Gastroesophageal sphincter (tissue), 4 donors: Measurements from ENCODE around the gene NKAIN4. TPM values are rescaled to one million over a fixed set of nuclear protein-coding genes. Genes with fewer than 3 reads are reported as not detected.

Experiments
- ATAC-seq: fragments of 150-250 bp; one replicate; pipeline ENCODE4 v1.9.1; 2016; ENCODE audit warnings: mild to moderate bottlenecking, moderate library complexity
- H3K27ac ChIP-seq, 4 donors: fragments of 200-600 bp; sonication (generic) in 3 of 4; 1 replicate in 3 of 4; 2 replicates in 1 of 4; pipeline ENCODE4 v1.5.1; 2016 to 2019
- H3K27me3 ChIP-seq: fragments of 200-600 bp; sonication (generic); one replicate; pipeline ENCODE4 v1.5.1; 2019
- H3K36me3 ChIP-seq, 2 donors: fragments of 200-600 bp; sonication (generic); one replicate each; pipeline ENCODE4 v1.5.1; 2019; ENCODE audit warnings: control low read depth in 1 of 2
- H3K4me1 ChIP-seq, 3 donors: fragments of 200-600 bp; sonication (generic); 1 replicate in 2 of 3; 2 replicates in 1 of 3; pipeline ENCODE4 v1.5.1; 2016 to 2019; ENCODE audit warnings: control low read depth in 2 of 3
- H3K4me3 ChIP-seq, 2 donors: fragments of 200-600 bp; sonication (generic); one replicate each; pipeline ENCODE4 v1.5.1; 2019; ENCODE audit warnings: mild to moderate bottlenecking in 1 of 2, moderate library complexity in 1 of 2
- H3K9me3 ChIP-seq, 3 donors: fragments of 200-600 bp; sonication (generic); one replicate each; pipeline ENCODE4 v1.5.1; 2017 to 2019; ENCODE audit warnings: control low read depth in 2 of 3
- EP300 ChIP-seq: sonication (generic); formaldehyde crosslinking; IDR thresholded peaks from one replicate; pipeline ENCODE4 v1.6.1; 2017; ENCODE audit warnings: antibody characterized with exemption, mild to moderate bottlenecking
- POLR2A ChIP-seq, 2 donors: fragments of 450-650 bp; IDR thresholded peaks; one replicate each; pipeline ENCODE4 v1.6.1; 2017; ENCODE audit warnings: antibody characterized with exemption in 2 of 2, mild to moderate bottlenecking in 2 of 2, moderate library complexity in 1 of 2
- POLR2AphosphoS5 ChIP-seq: sonication (generic); formaldehyde crosslinking; IDR thresholded peaks from one replicate; pipeline ENCODE4 v1.6.1; 2017; ENCODE audit warnings: antibody characterized with exemption
- WGBS, 2 donors: methylation state at CpG; one replicate each; pipeline ENCODE4 v1.1.5; 2018; ENCODE audit warnings: low coverage in 1 of 2; 5-methylcytosine and 5-hydroxymethylcytosine counted together
- total RNA-seq, 4 donors: library from RNA; depleted of rRNA; stranded (reverse); fragments of >200 nt; gene quantifications; one replicate each; pipeline ENCODE4 v1.1.0, GENCODE V29; 2016
- TF ChIP-seq, protein P1 (sequence below), 4 experiments: fragments of 200-600 bp in 2 of 4; fragments of 450-650 bp in 2 of 4; sonication (generic) in 1 of 4; IDR thresholded peaks; one replicate each; pipeline ENCODE4 v1.5.1; 2017 to 2019; ENCODE audit warnings: antibody characterized with exemption in 4 of 4, mild to moderate bottlenecking in 2 of 4, moderate library complexity in 2 of 4

NKAIN4 gene
- total RNA-seq, 4 donors from 2014 or later = 2.3 TPM; not detected in 3

GRCh38 chr20:63285636-63286615, 31.7 kb upstream of the NKAIN4 start:
- TF ChIP-seq POLR2AphosphoS5 (no peak), EP300 (no peak), POLR2A (IDR thresholded peaks at IDR 0.05) (no peak)
- TF ChIP-seq, protein P1, sequence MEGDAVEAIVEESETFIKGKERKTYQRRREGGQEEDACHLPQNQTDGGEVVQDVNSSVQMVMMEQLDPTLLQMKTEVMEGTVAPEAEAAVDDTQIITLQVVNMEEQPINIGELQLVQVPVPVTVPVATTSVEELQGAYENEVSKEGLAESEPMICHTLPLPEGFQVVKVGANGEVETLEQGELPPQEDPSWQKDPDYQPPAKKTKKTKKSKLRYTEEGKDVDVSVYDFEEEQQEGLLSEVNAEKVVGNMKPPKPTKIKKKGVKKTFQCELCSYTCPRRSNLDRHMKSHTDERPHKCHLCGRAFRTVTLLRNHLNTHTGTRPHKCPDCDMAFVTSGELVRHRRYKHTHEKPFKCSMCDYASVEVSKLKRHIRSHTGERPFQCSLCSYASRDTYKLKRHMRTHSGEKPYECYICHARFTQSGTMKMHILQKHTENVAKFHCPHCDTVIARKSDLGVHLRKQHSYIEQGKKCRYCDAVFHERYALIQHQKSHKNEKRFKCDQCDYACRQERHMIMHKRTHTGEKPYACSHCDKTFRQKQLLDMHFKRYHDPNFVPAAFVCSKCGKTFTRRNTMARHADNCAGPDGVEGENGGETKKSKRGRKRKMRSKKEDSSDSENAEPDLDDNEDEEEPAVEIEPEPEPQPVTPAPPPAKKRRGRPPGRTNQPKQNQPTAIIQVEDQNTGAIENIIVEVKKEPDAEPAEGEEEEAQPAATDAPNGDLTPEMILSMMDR (IDR thresholded peaks at IDR 0.05) = no peak
- no peaks in the 10 kb centered on the region for H3K27me3 ChIP-seq

DNA sequence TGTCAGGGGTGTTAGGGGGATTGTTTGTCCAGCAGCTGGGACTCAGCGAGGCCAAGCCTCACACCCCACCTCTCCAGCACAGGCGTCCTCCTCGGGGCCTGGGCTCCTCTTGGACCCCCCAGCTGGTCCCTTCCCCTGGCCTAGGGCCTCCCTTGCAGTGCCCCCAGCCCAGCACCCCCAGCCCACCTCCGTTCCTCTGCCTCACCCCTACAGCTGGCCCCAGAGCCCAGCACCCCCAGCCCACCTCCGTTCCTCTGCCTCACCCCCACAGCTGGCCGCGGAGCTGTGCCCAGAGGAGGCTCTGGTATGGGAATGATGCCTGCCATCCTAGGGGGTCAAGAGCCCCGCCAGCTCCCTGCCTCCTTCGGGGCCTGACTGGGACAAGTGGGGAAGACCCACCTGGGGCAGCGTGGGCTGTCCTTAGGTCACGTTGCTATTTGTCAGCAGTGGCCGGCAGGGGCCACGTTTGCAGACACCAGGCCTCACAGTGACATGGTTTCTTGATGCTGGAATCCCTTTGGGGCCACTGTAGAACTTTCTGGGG, 30.8 kb upstream of the NKAIN4 start:
- TF ChIP-seq POLR2AphosphoS5 (no peak), POLR2A (IDR thresholded peaks at IDR 0.05) (no peak), EP300 (no peak)
- TF ChIP-seq, protein P1 (IDR thresholded peaks at IDR 0.05) = no peak
- H3K27me3 ChIP-seq = no peaks in the 10 kb centered on the region
- ATAC-seq = peak; percentile 1
- no peak overlapping the region for H3K27ac ChIP-seq
- no peaks in the 10 kb centered on the region for H3K9me3 ChIP-seq
- WGBS, 2 donors = 70% methylated on average over 3 of the region's 13 CpGs; no CpG with 5 or more reads in 1 of the 2 donors
- H3K4me3 ChIP-seq = no peak overlapping the region
- peaks cover 0 to 94% of the 10 kb centered on the region in 2 donors for H3K36me3 ChIP-seq
- no peaks in the 10 kb centered on the region for H3K4me1 ChIP-seq

More at GRCh38 chr20:63285636-63286615, 31.7 kb upstream of the NKAIN4 start:
- Histone ChIP-seq H3K4me1 (peaks cover 0 to 6% (median 0%) of the 10 kb centered on the region in 3 donors), H3K4me3 (no peak overlapping the region), H3K27ac (no peak overlapping the region), H3K36me3 (peaks cover 0 to 86% of the 10 kb centered on the region in 2 donors), H3K9me3 (no peaks in the 10 kb centered on the region)
- ATAC-seq = no peak
- WGBS, 2 donors = 80% methylated on average over 1 of the region's 44 CpGs; no CpG with 5 or more reads in 1 of the 2 donors

DNA sequence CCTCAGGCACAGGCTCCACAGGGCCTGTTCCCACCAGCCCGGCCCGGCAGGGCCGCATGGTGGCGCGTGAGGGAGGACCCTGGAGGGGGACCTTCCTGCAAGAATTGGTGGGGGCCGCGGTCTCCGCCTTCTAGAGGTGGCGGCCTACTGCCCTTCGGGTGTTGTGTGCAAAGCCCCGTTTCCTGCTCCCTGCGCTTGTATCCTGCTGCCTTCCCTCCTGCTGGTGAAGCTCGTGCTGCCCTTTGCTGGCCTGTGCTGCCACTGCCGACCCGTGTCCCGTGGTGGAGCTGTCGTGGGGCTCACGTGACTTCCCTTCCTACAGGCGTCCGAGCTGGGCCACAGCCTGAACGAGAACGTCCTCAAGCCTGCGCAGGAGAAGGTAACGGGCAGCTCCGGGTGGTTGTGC, 30.3 kb upstream of the NKAIN4 start:
- Histone ChIP-seq H3K4me3 (no peak overlapping the region), H3K27ac (no peak overlapping the region), H3K27me3 (no peaks in the 10 kb centered on the region), H3K4me1 (no peaks in the 10 kb centered on the region), H3K36me3 (peaks cover 0 to 99% of the 10 kb centered on the region in 2 donors), H3K9me3 (no peaks in the 10 kb centered on the region)
- no peak for TF ChIP-seq POLR2AphosphoS5
- TF ChIP-seq, protein P1 (IDR thresholded peaks at IDR 0.05) = no peak
- no peak for TF ChIP-seq POLR2A (IDR thresholded peaks at IDR 0.05)
- no peak for TF ChIP-seq EP300
- no CpG with 5 or more reads among the region's 25 CpGs for WGBS, 2 donors
- peak; percentile 21 for ATAC-seq

DNA sequence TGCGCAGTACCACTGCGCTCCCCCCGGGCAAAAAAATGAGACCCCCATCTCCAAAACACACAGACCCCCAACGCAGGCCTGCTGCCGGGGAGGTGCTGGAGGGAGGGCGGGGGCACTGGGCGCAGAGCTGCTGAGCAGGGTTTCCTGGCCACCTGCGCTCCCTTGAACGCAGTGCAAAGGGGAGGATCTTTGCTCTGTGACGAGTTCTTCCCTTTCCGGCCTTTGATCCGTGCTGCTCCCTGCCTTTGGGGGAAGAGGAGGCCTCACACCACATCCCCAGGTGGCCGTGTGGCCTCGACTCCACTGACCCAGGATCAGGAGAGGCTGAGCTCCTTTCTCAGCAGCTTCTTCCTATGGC, 29.8 kb upstream of the NKAIN4 start:
- H3K36me3 ChIP-seq = peaks cover 0 to 100% of the 10 kb centered on the region in 2 donors
- WGBS, 2 donors = 80% methylated on average over 1 of the region's 14 CpGs; no CpG with 5 or more reads in 1 of the 2 donors
- no peak for TF ChIP-seq POLR2A (IDR thresholded peaks at IDR 0.05)
- TF ChIP-seq, protein P1 (IDR thresholded peaks at IDR 0.05) = no peak
- no peak for TF ChIP-seq EP300
- TF ChIP-seq POLR2AphosphoS5 = no peak
- no peaks in the 10 kb centered on the region for H3K4me1 ChIP-seq
- ATAC-seq = no peak
- no peak overlapping the region for H3K27ac ChIP-seq
- H3K9me3 ChIP-seq = no peaks in the 10 kb centered on the region
- no peaks in the 10 kb centered on the region for H3K27me3 ChIP-seq
- H3K4me3 ChIP-seq = no peak overlapping the region
